KMS-11 (cell line): Measurements from ENCODE around the gene COX7A2L.

Experiments used
- H2AFZ ChIP-seq: fragments of 200-600 bp; sonication (generic); 2 replicates; pipeline ENCODE4 v1.6.1; 2016; ENCODE audit warnings: antibody characterized with exemption, mixed run types, low read depth
- H3K27ac ChIP-seq: fragments of 200-600 bp; sonication (generic); 2 replicates; pipeline ENCODE4 v1.6.1; 2016; ENCODE audit warnings: mild to moderate bottlenecking, mixed run types
- H3K27me3 ChIP-seq: fragments of 200-600 bp; sonication (generic); 2 replicates; pipeline ENCODE4 v1.6.1; 2017; ENCODE audit warnings: mild to moderate bottlenecking, low read depth, mixed run types, moderate library complexity; ENCODE audit not compliant: insufficient read depth
- H3K36me3 ChIP-seq: fragments of 200-600 bp; sonication (generic); 2 replicates; pipeline ENCODE4 v1.6.1; 2017; ENCODE audit warnings: mild to moderate bottlenecking, mixed run types; ENCODE audit not compliant: insufficient read depth
- H3K4me1 ChIP-seq: fragments of 200-600 bp; sonication (generic); 2 replicates; pipeline ENCODE4 v1.6.1; 2016; ENCODE audit warnings: mild to moderate bottlenecking, low read depth, mixed run types; ENCODE audit not compliant: poor library complexity, severe bottlenecking
- H3K4me2 ChIP-seq: fragments of 200-600 bp; sonication (generic); 2 replicates; pipeline ENCODE4 v1.7.0; 2016; ENCODE audit warnings: mild to moderate bottlenecking, mixed run types
- H3K4me3 ChIP-seq: fragments of 200-600 bp; sonication (generic); IDR thresholded peaks from 2 replicates; pipeline ENCODE4 v1.6.1; 2017; ENCODE audit warnings: low read depth, low read length, mixed read lengths; ENCODE audit not compliant: insufficient read depth
- H3K79me2 ChIP-seq: fragments of 200-600 bp; sonication (generic); 2 replicates; pipeline ENCODE4 v1.6.1; 2016; ENCODE audit warnings: low read depth, mixed run types; ENCODE audit not compliant: insufficient read depth
- H3K9ac ChIP-seq: fragments of 200-600 bp; sonication (generic); 2 replicates; pipeline ENCODE4 v1.6.1; 2016; ENCODE audit warnings: mild to moderate bottlenecking, mixed run types
- H4K20me1 ChIP-seq: fragments of 200-600 bp; sonication (generic); 2 replicates; pipeline ENCODE4 v1.6.1; 2016; ENCODE audit warnings: mild to moderate bottlenecking, mixed run types; ENCODE audit not compliant: insufficient read depth
- TF ChIP-seq, protein P1 (sequence below): fragments of 200-600 bp; sonication (generic); conservative IDR thresholded peaks from 2 replicates; pipeline ENCODE4 v1.6.1; 2017; ENCODE audit warnings: low read depth, mild to moderate bottlenecking, antibody characterized with exemption, low read length, moderate library complexity, mixed read lengths

Gene COX7A2L

DNA sequence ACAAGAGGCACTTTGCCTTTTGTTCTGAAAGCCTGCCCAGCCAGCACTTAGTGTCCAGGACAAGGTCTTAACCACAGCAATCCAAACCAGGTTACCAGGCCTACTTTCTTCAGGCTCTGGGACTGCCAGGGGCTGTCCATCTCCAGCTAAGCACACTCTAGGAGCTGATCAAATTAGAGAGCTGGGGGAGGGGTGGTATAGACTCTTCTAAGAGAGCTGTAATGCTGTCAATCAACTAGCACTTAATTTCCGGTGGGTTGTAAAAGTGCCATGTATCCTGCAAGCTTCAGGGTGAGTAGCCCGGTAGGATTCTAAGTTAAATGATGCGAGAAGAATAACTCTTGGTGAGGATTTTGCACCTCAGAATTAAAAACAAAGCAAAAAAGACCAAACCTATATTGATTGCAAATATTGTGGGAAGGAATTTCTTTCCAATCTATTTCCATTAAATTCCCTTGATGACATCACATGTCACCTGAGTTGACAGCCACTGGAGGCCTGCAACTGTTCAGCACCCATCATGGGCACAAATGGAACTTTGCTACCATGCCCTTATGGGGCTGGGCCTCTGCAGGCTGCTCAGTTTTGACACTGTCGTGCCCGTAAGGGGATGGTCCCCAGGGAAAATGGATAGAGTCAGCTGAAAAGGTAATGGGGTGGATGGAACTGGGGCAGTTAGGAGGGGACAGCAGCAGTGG, 8.7 kb upstream of the COX7A2L start:
- Histone ChIP-seq H4K20me1 (no peaks in the 10 kb centered on the region), H3K4me3 (no peak overlapping the region), H3K36me3 (no peaks in the 10 kb centered on the region), H3K4me2 (no peak overlapping the region), H3K27ac (no peak overlapping the region), H2AFZ (no peak overlapping the region), H3K27me3 (no peaks in the 10 kb centered on the region), H3K79me2 (no peaks in the 10 kb centered on the region), H3K9ac (no peak overlapping the region), H3K4me1 (peaks cover 6% of the 10 kb centered on the region)
- TF ChIP-seq, protein P1, sequence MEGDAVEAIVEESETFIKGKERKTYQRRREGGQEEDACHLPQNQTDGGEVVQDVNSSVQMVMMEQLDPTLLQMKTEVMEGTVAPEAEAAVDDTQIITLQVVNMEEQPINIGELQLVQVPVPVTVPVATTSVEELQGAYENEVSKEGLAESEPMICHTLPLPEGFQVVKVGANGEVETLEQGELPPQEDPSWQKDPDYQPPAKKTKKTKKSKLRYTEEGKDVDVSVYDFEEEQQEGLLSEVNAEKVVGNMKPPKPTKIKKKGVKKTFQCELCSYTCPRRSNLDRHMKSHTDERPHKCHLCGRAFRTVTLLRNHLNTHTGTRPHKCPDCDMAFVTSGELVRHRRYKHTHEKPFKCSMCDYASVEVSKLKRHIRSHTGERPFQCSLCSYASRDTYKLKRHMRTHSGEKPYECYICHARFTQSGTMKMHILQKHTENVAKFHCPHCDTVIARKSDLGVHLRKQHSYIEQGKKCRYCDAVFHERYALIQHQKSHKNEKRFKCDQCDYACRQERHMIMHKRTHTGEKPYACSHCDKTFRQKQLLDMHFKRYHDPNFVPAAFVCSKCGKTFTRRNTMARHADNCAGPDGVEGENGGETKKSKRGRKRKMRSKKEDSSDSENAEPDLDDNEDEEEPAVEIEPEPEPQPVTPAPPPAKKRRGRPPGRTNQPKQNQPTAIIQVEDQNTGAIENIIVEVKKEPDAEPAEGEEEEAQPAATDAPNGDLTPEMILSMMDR, result no peak

DNA sequence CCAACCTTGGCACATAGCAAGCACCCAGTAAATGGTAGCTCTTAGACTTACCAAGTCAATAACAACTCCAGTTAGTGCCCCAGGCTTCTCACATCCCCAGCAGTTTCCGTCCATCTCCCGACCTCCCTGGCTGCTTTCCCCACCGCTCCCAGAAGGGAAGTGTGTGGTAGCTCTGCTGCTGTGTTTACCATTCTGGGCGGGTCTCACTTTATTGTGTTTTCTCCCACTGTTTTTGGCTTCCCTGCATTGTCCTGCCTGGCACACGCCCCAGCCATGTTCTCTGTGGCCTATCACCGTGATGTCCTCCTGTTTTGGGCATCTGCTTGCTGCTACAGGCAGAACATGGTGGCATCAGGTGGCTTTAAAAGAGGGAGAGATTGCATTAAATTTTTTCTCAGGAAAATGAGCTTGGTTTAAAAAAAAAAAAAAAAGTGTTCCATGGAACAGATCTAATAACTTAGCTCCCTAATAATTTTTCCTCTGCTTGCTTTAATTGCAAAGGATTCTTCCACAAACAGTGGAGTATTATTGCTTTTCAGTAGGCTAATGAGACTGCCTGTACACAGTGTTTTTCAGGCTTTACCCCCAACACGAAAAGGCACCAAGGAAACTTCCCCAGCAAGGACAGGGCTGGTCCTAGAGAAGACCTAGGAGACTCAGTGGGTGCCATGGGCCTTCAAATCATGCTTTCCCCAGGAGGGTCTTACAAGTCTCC, 8.0 kb upstream of the COX7A2L start:
- Histone ChIP-seq H3K79me2 (no peaks in the 10 kb centered on the region), H3K36me3 (no peaks in the 10 kb centered on the region), H2AFZ (no peak overlapping the region), H3K9ac (no peak overlapping the region), H3K27me3 (no peaks in the 10 kb centered on the region), H3K27ac (no peak overlapping the region), H3K4me3 (no peak overlapping the region), H3K4me2 (no peak overlapping the region), H3K4me1 (peaks cover 6% of the 10 kb centered on the region), H4K20me1 (no peaks in the 10 kb centered on the region)
- TF ChIP-seq, protein P1, result no peak

- Histone ChIP-seq H2AFZ (no peak overlapping the region), H4K20me1 (no peaks in the 10 kb centered on the region), H3K9ac (no peak overlapping the region), H3K4me3 (no peak overlapping the region), H3K4me1 (peaks cover 6% of the 10 kb centered on the region), H3K27ac (no peak overlapping the region), H3K36me3 (no peaks in the 10 kb centered on the region), H3K79me2 (no peaks in the 10 kb centered on the region), H3K27me3 (no peaks in the 10 kb centered on the region), H3K4me2 (no peak overlapping the region)
- TF ChIP-seq, protein P1, result no peak
Measured at GRCh38 chr2:42367835-42368234, 6.8 kb upstream of the COX7A2L start.

DNA sequence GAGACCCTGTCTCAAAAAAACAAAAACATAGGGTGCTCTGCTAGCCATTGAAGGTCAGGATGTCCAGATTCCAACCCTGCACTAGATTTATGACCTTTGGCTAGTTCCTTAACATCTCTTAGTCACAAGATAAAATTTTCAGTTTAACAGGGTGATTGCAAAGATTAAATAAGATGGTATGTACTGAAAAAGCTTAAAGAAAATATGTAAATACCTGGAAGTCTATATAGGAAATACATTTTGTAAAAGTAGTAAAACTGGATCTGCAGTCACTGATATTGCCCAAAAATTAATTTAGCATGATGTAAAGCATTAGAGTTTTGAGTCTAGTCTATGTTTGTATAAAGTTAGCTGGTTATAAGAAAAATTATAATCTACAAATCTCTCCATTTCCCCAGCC, 5.4 kb upstream of the COX7A2L start:
- Histone ChIP-seq H3K27me3 (no peaks in the 10 kb centered on the region), H3K79me2 (no peaks in the 10 kb centered on the region), H3K36me3 (no peaks in the 10 kb centered on the region), H3K27ac (no peak overlapping the region), H2AFZ (0 out of 2 replicates have a peak overlapping the region, but pooled peaks have one; percentile 5), H3K4me2 (no peak overlapping the region), H3K4me1 (peaks cover 15% of the 10 kb centered on the region), H4K20me1 (no peaks in the 10 kb centered on the region), H3K4me3 (no peak overlapping the region), H3K9ac (no peak overlapping the region)
- TF ChIP-seq, protein P1, result no peak
